HG02642 (cell line): ENCODE measurements around the gene GNA12.
"Not testable (repeated sequence)": the region's sequence is repeated elsewhere in the genome, so short reads cannot be mapped to it uniquely, and the experiment has no call there.

Source experiments
- ATAC-seq: cut with Tn5 transposase; IDR thresholded peaks from one replicate; pipeline ENCODE4 v1.9.1; 2021; ENCODE audit warnings: mild to moderate bottlenecking; ENCODE audit not compliant: unreplicated experiment, poor library complexity

GNA12 gene

GRCh38 chr7:2686101-2686500, 158.0 kb downstream of the GNA12 start:
- no peak for ATAC-seq

- no peak for ATAC-seq
These were observed 159.6 kb downstream of the GNA12 start for GRCh38 chr7:2684501-2684900.

GRCh38 chr7:2681929-2682799, 161.9 kb downstream of the GNA12 start:
- ATAC-seq, result no peak

GRCh38 chr7:2680792-2681490, 163.2 kb downstream of the GNA12 start:
- no peak for ATAC-seq

GRCh38 chr7:2680256-2680655, 163.9 kb downstream of the GNA12 start:
- no peak for ATAC-seq

- not testable (repeated sequence) for ATAC-seq
These were observed 164.7 kb downstream of the GNA12 start for GRCh38 chr7:2679135-2680127.

GRCh38 chr7:2678454-2678853, 165.7 kb downstream of the GNA12 start:
- not testable (repeated sequence) for ATAC-seq
